Common myeloid progenitor, CD34-positive (primary cell): Measurements from ENCODE around the gene PKNOX1.
"Not testable (repeated sequence)": the region's sequence is repeated elsewhere in the genome, so short reads cannot be mapped to it uniquely, and the experiment has no call there.

Experiments
- CTCF ChIA-PET: fragments of 350-600 bp; sonication (Branson Sonifier 250); formaldehyde crosslinking; loops from one replicate; lab custom pipeline; 2021; ENCODE audit warnings: antibody characterized with exemption; lab: Charles Lee
- POLR2A ChIA-PET: fragments of 350-600 bp; sonication (Branson Sonifier 250); formaldehyde crosslinking; loops from one replicate; lab custom pipeline; 2021; ENCODE audit warnings: antibody characterized with exemption; lab: Charles Lee
- DNase-seq, 3 donors: peaks; one replicate each; pipeline versions ENCODE4 v3.0.0 to v3.0.0-alpha.2; 2013
- H3K27ac ChIP-seq, 2 experiments: 1 replicate in 1 of 2; 2 replicates in 1 of 2; pipeline ENCODE4 v1.7.0; 2013; ENCODE audit warnings: inconsistent platforms in 2 of 2, low read length in 2 of 2, mild to moderate bottlenecking in 2 of 2, low read depth in 1 of 2, moderate library complexity in 1 of 2; ENCODE audit not compliant: severe bottlenecking in 2 of 2, insufficient read depth in 1 of 2, poor library complexity in 1 of 2
- H3K27me3 ChIP-seq, 5 experiments: replicated peaks in 2 of 5; 1 replicate in 3 of 5; 2 replicates in 2 of 5; pipeline versions ENCODE4 v1.6.1 to v1.7.0; 2013; ENCODE audit warnings: low read length in 4 of 5, mild to moderate bottlenecking in 2 of 5, moderate library complexity in 2 of 5, inconsistent platforms in 1 of 5; ENCODE audit not compliant: insufficient read depth in 5 of 5, control insufficient read depth in 4 of 5
- H3K36me3 ChIP-seq, 4 experiments: 1 replicate in 2 of 4; 2 replicates in 2 of 4; pipeline versions ENCODE4 v1.6.1 to v1.7.0; 2013; ENCODE audit warnings: low read length in 3 of 4, control low read depth in 1 of 4, mild to moderate bottlenecking in 1 of 4; ENCODE audit not compliant: control insufficient read depth in 4 of 4, insufficient read depth in 4 of 4
- H3K4me1 ChIP-seq, 4 experiments: 1 replicate in 3 of 4; 2 replicates in 1 of 4; pipeline versions ENCODE4 v1.6.1 to v1.7.1; 2013; ENCODE audit warnings: low read length in 3 of 4, mild to moderate bottlenecking in 3 of 4, control low read depth in 1 of 4, inconsistent platforms in 1 of 4, moderate library complexity in 1 of 4; ENCODE audit not compliant: control insufficient read depth in 4 of 4, insufficient read depth in 4 of 4; ENCODE audit errors: control extremely low read depth in 1 of 4
- H3K4me3 ChIP-seq, 7 experiments: 1 replicate in 4 of 7; 2 replicates in 3 of 7; pipeline versions ENCODE4 v1.5.1 to v1.7.0; 2013; ENCODE audit warnings: mild to moderate bottlenecking in 7 of 7, low read length in 6 of 7, moderate library complexity in 6 of 7, inconsistent platforms in 2 of 7, low read depth in 2 of 7, control low read depth in 1 of 7; ENCODE audit not compliant: insufficient read depth in 4 of 7, control insufficient read depth in 1 of 7; ENCODE audit errors: extremely low read depth in 1 of 7
- H3K9me3 ChIP-seq, 5 experiments: 1 replicate in 4 of 5; 2 replicates in 1 of 5; pipeline versions ENCODE4 v1.6.1 to v1.7.1; 2013; ENCODE audit warnings: low read length in 4 of 5, mild to moderate bottlenecking in 2 of 5, inconsistent platforms in 1 of 5, low read depth in 1 of 5, moderate library complexity in 1 of 5; ENCODE audit not compliant: control insufficient read depth in 4 of 5, insufficient read depth in 2 of 5; ENCODE audit errors: control extremely low read depth in 1 of 5
- WGBS: methylation state at CpG from one replicate; pipeline ENCODE4 v1.1.5; 2013; ENCODE audit not compliant: insufficient coverage; 5-methylcytosine and 5-hydroxymethylcytosine counted together

The PKNOX1 gene

GRCh38 chr21:43027846-43028731 is 53.7 kb downstream of the PKNOX1 start:
- Histone ChIP-seq H3K27ac (no peak overlapping the region), H3K4me3 (no peak overlapping the region), H3K27me3 (no peaks in the 10 kb centered on the region), H3K4me1 (no peaks in the 10 kb centered on the region), H3K9me3 (no peaks in the 10 kb centered on the region), H3K36me3 (peaks cover 7 to 68% (median 44%) of the 10 kb centered on the region in 4 experiments)
- no peak for DNase-seq
- ChIA-PET POLR2A (no interaction called here), CTCF (interaction anchor here (1.6 kb wide), 1 partner anchor 15 kb away, joined by 4 read pairs; no protein-coding TSS in a partner anchor)
- WGBS, result 95% methylated on average over 26 of the region's 27 CpGs

- no peak for DNase-seq
- ChIA-PET POLR2A (no interaction called here), CTCF (no interaction called here)
- Histone ChIP-seq H3K9me3 (no peaks in the 10 kb centered on the region), H3K27ac (no peak overlapping the region), H3K4me1 (no peaks in the 10 kb centered on the region), H3K4me3 (no peak overlapping the region), H3K36me3 (peaks cover 4 to 56% (median 37%) of the 10 kb centered on the region in 4 experiments), H3K27me3 (no peaks in the 10 kb centered on the region)
- WGBS, result 94% methylated on average over 10 of the region's 13 CpGs
These were observed 55.4 kb downstream of the PKNOX1 start for GRCh38 chr21:43029785-43030184.

- Histone ChIP-seq H3K4me3 (no peak overlapping the region), H3K27ac (no peak overlapping the region), H3K4me1 (no peaks in the 10 kb centered on the region), H3K36me3 (peaks cover 4 to 48% (median 29%) of the 10 kb centered on the region in 4 experiments), H3K9me3 (no peaks in the 10 kb centered on the region), H3K27me3 (no peaks in the 10 kb centered on the region)
- ChIA-PET CTCF (interaction anchor here (0.6 kb wide), 1 partner anchor 841 kb away, joined by 3 read pairs; no protein-coding TSS in a partner anchor), POLR2A (interaction anchor here (0.6 kb wide), 1 partner anchor 508 kb away, joined by 4 read pairs; no protein-coding TSS in a partner anchor)
- 96% methylated on average over 12 of the region's 12 CpGs for WGBS
- no peak for DNase-seq
These were observed 56.8 kb downstream of the PKNOX1 start for GRCh38 chr21:43031121-43031619.

GRCh38 chr21:43034101-43034500 is 59.7 kb downstream of the PKNOX1 start:
- POLR2A ChIA-PET, result no interaction called here
- CTCF ChIA-PET, result no interaction called here
- Histone ChIP-seq H3K4me3 (no peak overlapping the region), H3K27ac (no peak overlapping the region), H3K27me3 (no peaks in the 10 kb centered on the region), H3K4me1 (no peaks in the 10 kb centered on the region), H3K9me3 (no peaks in the 10 kb centered on the region), H3K36me3 (peaks cover under 1 to 33% (median 16%) of the 10 kb centered on the region in 4 experiments)
- DNase-seq, result no peak
- WGBS, result no CpG with 5 or more reads among the region's 1 CpG

- POLR2A ChIA-PET, result no interaction called here
- CTCF ChIA-PET, result no interaction called here
- no peak overlapping the region for H3K4me3 ChIP-seq
- DNase-seq, result no peak
- H3K36me3 ChIP-seq, result peaks cover 0 to 29% (median 12%) of the 10 kb centered on the region in 4 experiments
- H3K27me3 ChIP-seq, result no peaks in the 10 kb centered on the region
- 100% methylated on average over 3 of the region's 5 CpGs for WGBS
- H3K27ac ChIP-seq, result no peak overlapping the region
- no peaks in the 10 kb centered on the region for H3K9me3 ChIP-seq
- H3K4me1 ChIP-seq, result no peaks in the 10 kb centered on the region
These were observed 60.5 kb downstream of the PKNOX1 start for GRCh38 chr21:43034826-43035225.

- CTCF ChIA-PET, H3K4me3 ChIP-seq, H3K27ac ChIP-seq, H3K27me3 ChIP-seq, H3K9me3 ChIP-seq, POLR2A ChIA-PET, DNase-seq, H3K4me1 ChIP-seq: not testable (repeated sequence)
- H3K36me3 ChIP-seq, result peaks cover 0 to 14% (median 5%) of the 10 kb centered on the region in 4 experiments
- no CpG with 5 or more reads among the region's 17 CpGs for WGBS
These were observed 62.5 kb downstream of the PKNOX1 start for GRCh38 chr21:43036889-43037288.
